B cell (primary cell): ENCODE data around the gene APBA3. TPM values are rescaled to one million over a fixed set of nuclear protein-coding genes. Genes with fewer than 3 reads are reported as not detected.

Experiments
- ATAC-seq: fragments of 200-7000 bp; cut with Tn5 transposase; one replicate; pipeline ENCODE4 v1.10.0; 2021; ENCODE audit warnings: low read depth, mild to moderate bottlenecking, moderate number of reproducible peaks, moderate library complexity
- CTCF ChIA-PET: fragments of 350-600 bp; sonication (Branson Sonifier 250); formaldehyde crosslinking; loops from one replicate; lab custom pipeline; 2021; ENCODE audit warnings: antibody characterized with exemption, inconsistent platforms; lab: Charles Lee
- POLR2A ChIA-PET: fragments of 350-600 bp; sonication (Branson Sonifier 250); formaldehyde crosslinking; loops from one replicate; lab custom pipeline; 2021; ENCODE audit warnings: antibody characterized with exemption; lab: Charles Lee
- DNase-seq: peaks from one replicate; pipeline ENCODE4 v3.0.0; 2013
- H2AFZ ChIP-seq: 2 replicates; pipeline ENCODE4 v1.6.1; 2012; ENCODE audit warnings: mild to moderate bottlenecking, low read depth, low read length; ENCODE audit not compliant: insufficient read depth, poor library complexity, severe bottlenecking
- H3K27ac ChIP-seq, 2 donors: 1 replicate in 1 of 2; 2 replicates in 1 of 2; pipeline ENCODE4 v1.5.1; 2012 to 2013; ENCODE audit warnings: low read length in 2 of 2, mild to moderate bottlenecking in 2 of 2, moderate library complexity in 1 of 2
- H3K27me3 ChIP-seq, 4 experiments: fragments of 200-600 bp in 1 of 4; sonication (generic) in 1 of 4; replicated peaks in 1 of 4; 1 replicate in 2 of 4; 2 replicates in 2 of 4; pipeline versions ENCODE4 v1.6.1 to v1.7.0; 2013 to 2016; ENCODE audit warnings: low read length in 3 of 4, mild to moderate bottlenecking in 2 of 4, mixed read lengths in 1 of 4, moderate library complexity in 1 of 4; ENCODE audit not compliant: insufficient read depth in 4 of 4, control insufficient read depth in 3 of 4; ENCODE audit errors: control extremely low read depth in 1 of 4
- H3K36me3 ChIP-seq, 2 experiments: replicated peaks in 1 of 2; 1 replicate in 1 of 2; 2 replicates in 1 of 2; pipeline versions ENCODE4 v1.6.1 to v1.7.1; 2013; ENCODE audit warnings: low read length in 1 of 2; ENCODE audit not compliant: insufficient read depth in 2 of 2, control insufficient read depth in 1 of 2; ENCODE audit errors: control extremely low read depth in 1 of 2, extremely low read depth in 1 of 2
- H3K4me1 ChIP-seq, 2 donors: fragments of 200-600 bp in 1 of 2; sonication (generic) in 1 of 2; 1 replicate in 1 of 2; 2 replicates in 1 of 2; pipeline versions ENCODE4 v1.5.1 to v1.6.1; 2013 to 2017; ENCODE audit warnings: low read length in 2 of 2; ENCODE audit not compliant: control insufficient read depth in 2 of 2, insufficient read depth in 2 of 2
- H3K4me2 ChIP-seq: replicated peaks from 2 replicates; pipeline ENCODE3; 2012; ENCODE audit warnings: mild to moderate bottlenecking, low read depth, low read length; ENCODE audit not compliant: poor library complexity, severe bottlenecking
- H3K4me3 ChIP-seq, 5 experiments: fragments of 200-600 bp in 1 of 5; sonication (generic) in 1 of 5; 1 replicate in 3 of 5; 2 replicates in 2 of 5; pipeline versions ENCODE4 v1.5.1 to v1.7.0; 2011 to 2016; ENCODE audit warnings: low read length in 4 of 5, mild to moderate bottlenecking in 4 of 5, low read depth in 2 of 5, control low read depth in 1 of 5, moderate library complexity in 1 of 5; ENCODE audit not compliant: insufficient read depth in 1 of 5; ENCODE audit errors: control extremely low read depth in 1 of 5, extremely low read depth in 1 of 5
- H3K79me2 ChIP-seq: fragments of 200-600 bp; sonication (generic); one replicate; pipeline ENCODE4 v1.6.0; 2016; ENCODE audit warnings: low read length; ENCODE audit not compliant: control insufficient read depth, insufficient read depth
- H3K9ac ChIP-seq: fragments of 200-600 bp; sonication (generic); 2 replicates; pipeline ENCODE4 v1.6.1; 2017; ENCODE audit warnings: mild to moderate bottlenecking, low read length, moderate library complexity
- H3K9me3 ChIP-seq, 3 donors: one replicate each; pipeline versions ENCODE4 v1.6.1 to v1.7.1; 2013; ENCODE audit warnings: low read length in 2 of 3; ENCODE audit not compliant: control insufficient read depth in 2 of 3, insufficient read depth in 1 of 3; ENCODE audit errors: control extremely low read depth in 1 of 3
- H4K20me1 ChIP-seq: 2 replicates; pipeline ENCODE4 v1.6.0; 2012; ENCODE audit warnings: mild to moderate bottlenecking, low read length; ENCODE audit not compliant: insufficient read depth, control insufficient read depth, poor library complexity, severe bottlenecking
- H3K27ac Mint-ChIP-seq: one replicate; pipeline ENCODE4 v1.8.0; 2021; ENCODE audit warnings: mixed read lengths
- H3K27me3 Mint-ChIP-seq: one replicate; pipeline ENCODE4 v1.8.0; 2021; ENCODE audit warnings: mixed read lengths
- H3K4me1 Mint-ChIP-seq: one replicate; pipeline ENCODE4 v1.8.0; 2021; ENCODE audit warnings: mixed read lengths
- H3K4me3 Mint-ChIP-seq: one replicate; pipeline ENCODE4 v1.8.0; 2021; ENCODE audit warnings: mixed read lengths
- H3K9me3 Mint-ChIP-seq: one replicate; pipeline ENCODE4 v1.8.0; 2022; ENCODE audit warnings: mixed read lengths; ENCODE audit not compliant: insufficient read depth
- EZH2 ChIP-seq: IDR thresholded peaks from 2 replicates; pipeline ENCODE4 v1.6.1; 2012; ENCODE audit warnings: borderline replicate concordance, low read depth, mild to moderate bottlenecking, moderate library complexity, low read length; ENCODE audit not compliant: insufficient read depth, poor library complexity, severe bottlenecking
- WGBS: methylation state at CpG from one replicate; pipeline ENCODE4 v1.1.5; 2013; ENCODE audit warnings: missing lambda C conversion rate; ENCODE audit not compliant: insufficient coverage; 5-methylcytosine and 5-hydroxymethylcytosine counted together
- intact Hi-C: fragments of 100-400 bp; cut with micrococcal nuclease; formaldehyde crosslinking; loops from one replicate; pipeline ENCODE4 v1.10.0; 2022
- polyA plus RNA-seq: library from polyadenylated mRNA; depleted of rRNA; stranded (reverse); fragments of >200 nt; gene quantifications from 2 replicates; pipeline ENCODE4 v1.2.3, GENCODE V29; 2012
- total RNA-seq, 2 donors: library from RNA; stranded (reverse); fragments of 120-200 nt in 1 of 2; gene quantifications; 1 replicate in 1 of 2; 2 replicates in 1 of 2; pipeline versions ENCODE4 v1.2.3 to v1.2.4, GENCODE V29; 2013 to 2022
- TF ChIP-seq, protein P1 (sequence below): fragments of 200-600 bp; IDR thresholded peaks from one replicate; pipeline ENCODE4 v1.8.0; 2022; ENCODE audit warnings: antibody characterized with exemption, mild to moderate bottlenecking

Gene APBA3
- total and polyA plus RNA-seq, 2 donors (not counting 1 experiment from before 2014, with no cell fraction given) = 61.4 to 91.2 TPM

DNA sequence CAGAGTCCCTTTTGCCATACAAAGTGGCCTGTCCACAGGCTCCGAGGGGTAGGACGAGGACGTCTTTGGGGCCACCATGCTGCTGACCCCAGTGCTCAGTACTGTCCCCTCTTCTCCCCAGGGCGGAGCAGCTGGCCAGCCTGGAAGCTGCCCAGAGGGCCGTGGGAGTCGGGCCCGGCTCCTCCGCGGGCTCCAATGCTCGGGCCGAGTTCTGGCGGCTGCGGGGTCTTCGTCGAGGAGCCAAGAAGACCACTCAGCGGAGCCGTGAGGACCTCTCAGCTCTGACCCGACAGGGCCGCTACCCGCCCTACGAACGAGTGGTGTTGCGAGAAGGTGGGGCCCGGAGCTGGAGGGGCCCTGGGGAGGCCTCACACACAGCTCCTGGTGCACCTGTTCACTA lies 21.1 kb downstream of the APBA3 start:
- H3K9ac ChIP-seq = no peak overlapping the region
- WGBS = 98% methylated on average over 24 of the region's 24 CpGs
- H3K4me2 ChIP-seq = no peak overlapping the region
- H3K9me3 ChIP-seq = no peaks in the 10 kb centered on the region
- no peaks in the 10 kb centered on the region for H3K4me1 ChIP-seq
- ATAC-seq (no peak), DNase-seq (no peak)
- intact Hi-C loops = no loop called here
- Mint-ChIP-seq H3K27me3 (peaks cover 5% of the 10 kb centered on the region), H3K4me3 (no peak overlapping the region), H3K9me3 (no peaks in the 10 kb centered on the region), H3K4me1 (no peaks in the 10 kb centered on the region), H3K27ac (no peak overlapping the region)
- POLR2A ChIA-PET = no interaction called here
- H3K27me3 ChIP-seq = peaks cover 0 to 6% (median 0%) of the 10 kb centered on the region in 4 experiments
- H4K20me1 ChIP-seq = no peaks in the 10 kb centered on the region
- no peaks in the 10 kb centered on the region for H3K36me3 ChIP-seq
- no peak for TF ChIP-seq EZH2
- TF ChIP-seq, protein P1, sequence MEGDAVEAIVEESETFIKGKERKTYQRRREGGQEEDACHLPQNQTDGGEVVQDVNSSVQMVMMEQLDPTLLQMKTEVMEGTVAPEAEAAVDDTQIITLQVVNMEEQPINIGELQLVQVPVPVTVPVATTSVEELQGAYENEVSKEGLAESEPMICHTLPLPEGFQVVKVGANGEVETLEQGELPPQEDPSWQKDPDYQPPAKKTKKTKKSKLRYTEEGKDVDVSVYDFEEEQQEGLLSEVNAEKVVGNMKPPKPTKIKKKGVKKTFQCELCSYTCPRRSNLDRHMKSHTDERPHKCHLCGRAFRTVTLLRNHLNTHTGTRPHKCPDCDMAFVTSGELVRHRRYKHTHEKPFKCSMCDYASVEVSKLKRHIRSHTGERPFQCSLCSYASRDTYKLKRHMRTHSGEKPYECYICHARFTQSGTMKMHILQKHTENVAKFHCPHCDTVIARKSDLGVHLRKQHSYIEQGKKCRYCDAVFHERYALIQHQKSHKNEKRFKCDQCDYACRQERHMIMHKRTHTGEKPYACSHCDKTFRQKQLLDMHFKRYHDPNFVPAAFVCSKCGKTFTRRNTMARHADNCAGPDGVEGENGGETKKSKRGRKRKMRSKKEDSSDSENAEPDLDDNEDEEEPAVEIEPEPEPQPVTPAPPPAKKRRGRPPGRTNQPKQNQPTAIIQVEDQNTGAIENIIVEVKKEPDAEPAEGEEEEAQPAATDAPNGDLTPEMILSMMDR = no peak
- no peaks in the 10 kb centered on the region for H3K79me2 ChIP-seq
- CTCF ChIA-PET = no interaction called here
- H2AFZ ChIP-seq = no peak overlapping the region
- H3K27ac ChIP-seq = no peak overlapping the region
- H3K4me3 ChIP-seq = no peak overlapping the region

DNA sequence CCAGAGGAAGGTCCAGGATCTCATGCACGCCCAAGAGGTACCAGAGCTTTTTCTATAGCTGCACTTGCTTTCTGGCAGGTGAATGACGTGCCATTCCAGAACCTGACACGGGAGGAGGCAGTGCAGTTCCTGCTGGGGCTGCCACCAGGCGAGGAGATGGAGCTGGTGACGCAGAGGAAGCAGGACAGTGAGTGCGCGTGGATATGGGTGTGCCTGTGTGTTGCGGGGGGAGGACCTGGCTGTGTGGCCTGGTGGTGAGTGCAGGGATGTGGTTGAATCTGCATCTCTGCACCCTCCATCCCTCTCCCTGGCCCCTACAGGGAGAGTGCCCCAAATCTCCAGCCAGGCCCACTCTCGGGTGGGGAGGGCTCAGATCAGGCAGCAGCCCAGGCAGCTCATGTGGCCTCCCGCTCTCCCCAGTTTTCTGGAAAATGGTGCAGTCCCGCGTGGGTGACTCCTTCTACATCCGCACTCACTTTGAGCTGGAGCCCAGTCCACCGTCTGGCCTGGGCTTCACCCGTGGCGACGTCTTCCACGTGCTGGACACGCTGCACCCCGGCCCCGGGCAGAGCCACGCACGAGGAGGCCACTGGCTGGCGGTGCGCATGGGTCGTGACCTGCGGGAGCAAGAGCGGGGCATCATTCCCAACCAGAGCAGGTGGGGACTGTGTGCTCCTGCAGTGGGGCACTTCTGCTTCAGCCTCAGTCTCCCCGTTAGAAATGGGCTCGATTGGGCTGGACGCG lies 22.8 kb downstream of the APBA3 start:
- no peak for TF ChIP-seq EZH2
- TF ChIP-seq, protein P1 = no peak
- WGBS = 95% methylated on average over 29 of the region's 32 CpGs
- intact Hi-C loops = no loop called here
- Histone ChIP-seq H3K36me3 (no peaks in the 10 kb centered on the region), H3K9me3 (no peaks in the 10 kb centered on the region), H3K4me3 (no peak overlapping the region), H3K4me1 (no peaks in the 10 kb centered on the region), H3K4me2 (no peak overlapping the region), H3K9ac (no peak overlapping the region), H3K27me3 (peaks cover 0 to 6% (median 0%) of the 10 kb centered on the region in 4 experiments), H3K79me2 (no peaks in the 10 kb centered on the region), H4K20me1 (no peaks in the 10 kb centered on the region), H3K27ac (no peak overlapping the region), H2AFZ (no peak overlapping the region)
- ChIA-PET CTCF (interaction anchor here (0.6 kb wide), 1 partner anchor 464 kb away, joined by 3 read pairs; no protein-coding TSS in a partner anchor), POLR2A (interaction anchor here (0.6 kb wide), 1 partner anchor 157 kb away, joined by 4 read pairs; no protein-coding TSS in a partner anchor)
- DNase-seq = no peak
- no peak for ATAC-seq
- peaks cover 6% of the 10 kb centered on the region for H3K27me3 Mint-ChIP-seq
- no peak overlapping the region for H3K27ac Mint-ChIP-seq
- no peaks in the 10 kb centered on the region for H3K4me1 Mint-ChIP-seq
- no peak overlapping the region for H3K4me3 Mint-ChIP-seq
- no peaks in the 10 kb centered on the region for H3K9me3 Mint-ChIP-seq
